ENCODE measurements around the gene PGAP1. TPM values are rescaled to one million over a fixed set of nuclear protein-coding genes. Genes with fewer than 3 reads are reported as not detected.

PGAP1 gene
- total and polyA plus RNA-seq, 10 of the 15 experiments (the other 5 are each of a cell fraction or from before 2014, with no cell fraction given) = 0.75 to 4.7 (median 3.0) TPM

GRCh38 chr2:196884368-196884767 lies 42.1 kb downstream of the PGAP1 start (continued):
- peak; percentile 41 for TF ChIP-seq MEF2B (IDR thresholded peaks at IDR 0.05; ENCODE audit: partially characterized antibody, poor library complexity, severe bottlenecking)
- no peak for TF ChIP-seq ETV6 (conservative IDR thresholded peaks at IDR 0.05 in 1 of 2, IDR thresholded peaks at IDR 0.05 in 1 of 2; ENCODE audit: borderline replicate concordance in 1 of 2, low read depth in 1 of 2)
- peak in 1 of 2 experiments; percentile 48; a peak in 1 of 4 replicates for TF ChIP-seq BHLHE40 (IDR thresholded peaks at IDR 0.05; ENCODE audit: borderline replicate concordance in 1 of 2, low read depth in 2 of 2, low read length in 1 of 2)
- no peak for TF ChIP-seq RCOR1 (conservative IDR thresholded peaks at IDR 0.05; ENCODE audit: low read depth, low read length)
- no peak for TF ChIP-seq EZH2 (IDR thresholded peaks at IDR 0.05; ENCODE audit: borderline replicate concordance, control insufficient read depth, low read depth, low read length)
- TF ChIP-seq MTA2 (IDR thresholded peaks at IDR 0.05; ENCODE audit: low read depth) = peak; percentile 99
- TF ChIP-seq NR2F1 (conservative IDR thresholded peaks at IDR 0.05) = no peak
- TF ChIP-seq MYC (IDR thresholded peaks at IDR 0.05; ENCODE audit: insufficient read depth, insufficient read length, insufficient replicate concordance, low read length, severe bottlenecking) = no peak
- TF ChIP-seq EP300 (IDR thresholded peaks at IDR 0.05; ENCODE audit: borderline replicate concordance in 1 of 2, control insufficient read depth in 1 of 2, low read depth in 2 of 2, low read length in 2 of 2) = no peak
- TF ChIP-seq RAD51 (IDR thresholded peaks at IDR 0.05) = no peak
- no peak for TF ChIP-seq FOXM1 (IDR thresholded peaks at IDR 0.05; ENCODE audit: low read depth, low read length)
- no peak for TF ChIP-seq KDM1A (IDR thresholded peaks at IDR 0.05; ENCODE audit: borderline replicate concordance)
- no peak for TF ChIP-seq SREBF1 (IDR thresholded peaks at IDR 0.05; ENCODE audit: low read length)
- TF ChIP-seq SMAD5 (IDR thresholded peaks at IDR 0.05; ENCODE audit: low read depth) = no peak
- TF ChIP-seq CEBPZ (IDR thresholded peaks at IDR 0.05; ENCODE audit: low read depth, low read length) = no peak
- no peak for TF ChIP-seq SMAD1 (IDR thresholded peaks at IDR 0.05; ENCODE audit: low read depth, partially characterized antibody)
- TF ChIP-seq IKZF2 (IDR thresholded peaks at IDR 0.05) = peak in 1 of 2 experiments; percentile 46; a peak in 1 of 4 replicates
- TF ChIP-seq SUZ12 (IDR thresholded peaks at IDR 0.05; ENCODE audit: unreplicated experiment) = no peak

All from GM12878 (cell line).